ENCODE data around the gene HSD17B3.
"Not testable (repeated sequence)": the region's sequence is repeated elsewhere in the genome, so short reads cannot be mapped to it uniquely, and the experiment has no call there.

HSD17B3 gene

DNA sequence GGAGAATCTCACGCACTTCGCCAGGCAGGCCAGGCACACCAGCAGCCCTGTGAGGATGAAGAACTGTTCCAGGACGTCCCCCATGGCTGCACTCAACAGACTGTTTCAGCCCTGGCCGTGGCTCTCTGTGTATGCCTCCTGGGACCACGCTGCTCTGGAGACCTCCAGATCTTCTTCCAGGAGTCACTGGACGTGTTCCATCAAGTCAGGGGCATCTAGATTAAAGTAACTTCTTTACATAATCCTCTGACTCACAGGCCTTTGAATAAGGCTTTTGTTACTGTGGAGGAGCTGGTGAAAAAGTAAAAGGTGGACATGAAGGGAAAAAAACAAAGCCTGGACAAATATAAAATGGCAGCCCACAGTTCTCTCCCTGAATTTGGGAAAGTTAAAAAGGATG is at the start of gene HSD17B3:
HSD17B3 (minus strand) TSS at position 156 of the 400 bp plus-strand sequence; CDS start at position 84, 72 bp downstream.
- DNase-seq, result no peak

DNA sequence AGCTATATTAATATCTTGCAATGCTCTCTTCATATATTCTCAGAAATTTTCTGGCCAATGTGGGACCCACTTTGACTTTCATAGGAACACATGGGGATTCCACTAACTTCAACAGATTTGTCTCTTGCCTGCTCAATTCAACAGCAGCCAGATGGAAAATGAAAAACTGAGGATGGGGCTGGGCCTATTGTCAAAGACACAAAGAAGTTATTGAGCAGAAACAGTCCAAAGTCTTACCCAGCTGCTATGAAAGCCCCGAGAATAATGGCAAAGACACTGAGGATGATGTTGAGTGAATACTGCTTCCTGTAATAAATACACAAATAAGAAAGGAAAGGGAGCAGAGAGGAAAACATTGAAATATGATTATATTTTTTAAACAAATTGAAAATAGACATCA is 48.9 kb upstream of the HSD17B3 start:
- DNase-seq, result no peak

GRCh38 chr9:96348261-96348660 is 46.3 kb upstream of the HSD17B3 start:
- no peak for DNase-seq

GRCh38 chr9:96345551-96345950 is 43.6 kb upstream of the HSD17B3 start:
- no peak for DNase-seq

- DNase-seq, result peak; percentile 92
These were observed 42.6 kb upstream of the HSD17B3 start for GRCh38 chr9:96344458-96345180.

DNA sequence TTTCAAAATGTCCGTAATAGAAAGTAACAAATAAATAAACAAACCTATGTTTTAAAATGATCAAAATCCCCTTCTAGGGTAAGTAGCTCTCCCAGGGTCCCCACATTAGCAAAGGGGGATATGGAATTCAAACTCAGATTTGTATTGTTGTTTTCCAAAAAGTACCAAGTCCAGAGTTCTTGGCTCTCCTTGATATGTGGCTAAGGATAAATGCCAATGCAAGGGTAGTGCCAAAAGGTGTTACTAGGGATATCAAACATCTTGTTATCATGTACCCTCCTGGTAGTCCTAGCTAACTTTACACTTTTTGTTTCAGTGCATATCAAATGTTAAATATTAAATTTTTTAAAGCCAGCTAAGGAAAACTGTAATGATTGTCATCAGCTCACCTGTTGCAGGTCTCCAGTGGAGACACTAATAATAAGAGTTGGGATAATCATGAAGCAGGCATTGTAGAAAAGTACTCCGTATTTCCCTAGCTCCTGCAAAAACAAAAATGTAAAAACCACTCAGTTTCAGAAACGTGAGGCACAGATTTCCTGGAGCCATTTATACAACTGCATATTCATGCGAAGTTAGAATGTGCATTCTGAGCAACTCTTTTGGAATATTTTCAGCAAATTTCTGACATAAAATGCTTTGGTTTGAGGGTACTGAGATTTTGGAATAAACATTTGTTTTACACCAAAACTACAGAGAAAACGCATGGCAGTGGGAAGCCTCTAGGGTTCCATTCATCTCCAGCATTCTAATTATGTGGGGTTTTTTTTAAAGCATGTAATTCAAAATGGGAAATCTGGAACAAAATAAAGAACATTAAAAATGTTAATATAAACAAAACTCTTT is 41.8 kb upstream of the HSD17B3 start:
- DNase-seq, result no peak

DNA sequence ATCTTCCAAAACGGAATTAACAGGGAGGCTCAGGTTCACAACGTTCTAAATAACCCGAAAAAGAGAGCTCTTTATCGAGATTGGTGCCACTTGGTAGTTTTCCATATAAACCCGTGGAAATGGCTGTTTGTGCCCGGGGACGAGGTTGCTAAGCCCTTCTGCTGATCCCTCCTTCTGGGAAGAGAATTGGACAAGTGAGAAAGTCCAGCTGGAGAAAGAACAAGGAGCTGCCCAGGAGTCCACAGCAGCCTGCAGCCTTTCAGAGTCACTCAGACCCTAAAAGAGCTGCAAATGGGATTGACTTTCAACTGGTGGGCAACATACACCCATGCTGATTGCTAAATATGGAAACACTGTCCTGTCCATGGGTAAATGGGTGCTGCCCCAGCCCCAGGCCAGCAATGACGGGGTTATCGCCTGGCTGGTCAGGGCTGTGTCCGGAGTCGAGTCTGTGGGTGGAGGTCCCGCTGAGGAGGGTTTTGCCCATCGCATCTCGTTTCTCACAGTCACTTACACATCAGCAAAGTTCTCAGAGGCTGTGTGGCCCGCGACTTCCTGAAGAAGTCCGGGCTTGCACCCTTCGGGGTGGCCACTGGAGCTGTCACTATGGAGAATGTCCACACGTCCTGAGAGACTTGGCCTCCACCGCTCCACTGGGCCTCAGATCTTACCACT is 40.7 kb upstream of the HSD17B3 start:
- DNase-seq, result no peak

- DNase-seq, result no peak
These were observed 38.7 kb upstream of the HSD17B3 start for GRCh38 chr9:96340707-96341106.

GRCh38 chr9:96338299-96338698 is 36.3 kb upstream of the HSD17B3 start:
- DNase-seq, result no peak

DNA sequence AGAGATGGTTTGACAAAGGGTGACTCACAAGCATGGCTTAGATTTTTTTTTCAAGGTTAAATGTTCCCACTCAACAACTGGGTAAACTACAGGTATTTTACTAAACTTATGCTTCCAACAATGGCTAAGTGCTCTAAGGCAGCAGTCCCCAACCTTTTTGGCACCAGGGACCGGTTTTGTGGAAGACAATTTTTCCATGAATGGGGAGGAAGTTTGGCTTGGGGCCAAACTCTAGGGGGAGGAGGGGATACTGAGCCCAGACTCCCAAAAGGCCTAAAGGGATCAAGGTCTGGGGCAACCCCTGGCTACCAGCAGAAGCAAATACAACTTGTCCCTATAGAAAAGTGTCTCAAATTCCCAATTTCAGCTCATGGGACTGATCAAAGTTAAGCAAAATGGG is 32.0 kb upstream of the HSD17B3 start:
- DNase-seq, result no peak

- DNase-seq, result peak; percentile 50
These were observed 29.4 kb upstream of the HSD17B3 start for GRCh38 chr9:96331236-96331947.

DNA sequence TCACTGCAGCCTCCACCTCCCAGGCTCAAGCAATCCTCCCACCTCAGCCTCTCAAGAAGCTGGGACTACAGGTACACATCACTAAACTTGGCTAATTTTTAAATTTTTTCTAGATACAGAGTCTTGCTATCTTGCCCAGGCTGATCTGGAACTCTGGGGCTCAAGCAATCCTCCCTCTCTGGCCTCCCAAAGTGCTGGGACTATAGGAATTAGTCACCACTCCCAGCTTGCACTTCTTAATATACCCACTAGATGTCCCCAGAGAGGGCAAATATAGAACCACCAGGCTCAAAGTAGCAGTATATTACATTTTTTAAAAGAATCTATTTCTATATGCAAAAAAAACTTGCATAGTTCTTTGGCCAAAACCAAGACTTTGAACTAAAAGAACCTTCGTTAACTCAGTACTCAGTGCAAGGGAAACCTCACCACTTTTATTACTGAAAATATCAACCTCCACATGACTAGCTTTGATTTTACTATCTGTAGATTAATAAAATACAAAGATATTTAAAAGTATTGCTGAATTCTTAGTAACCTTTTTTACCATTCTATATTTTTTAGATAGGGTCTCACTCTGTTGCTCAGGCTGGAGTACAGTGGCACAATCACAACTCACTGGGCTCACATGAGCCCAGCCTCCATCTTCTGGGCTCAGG is 25.8 kb upstream of the HSD17B3 start:
- peak; percentile 70 for DNase-seq

DNA sequence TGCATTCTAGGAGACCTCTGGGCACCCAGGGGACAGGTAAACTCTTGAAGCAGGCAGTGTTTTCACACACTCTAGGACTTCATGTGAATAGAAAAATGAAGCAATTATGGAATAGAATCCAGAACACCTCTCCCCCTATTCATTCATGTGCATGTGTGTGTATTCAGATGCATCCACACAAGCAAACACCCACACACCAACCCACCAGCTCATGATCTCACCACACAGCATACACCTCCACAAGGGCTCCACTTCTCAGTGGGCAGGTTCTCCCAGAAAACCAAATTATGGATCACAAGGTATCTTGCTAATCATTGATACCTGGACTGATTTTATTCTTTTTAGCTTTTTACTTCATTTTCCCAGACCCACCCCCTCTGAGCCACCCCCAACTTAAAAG is 21.2 kb upstream of the HSD17B3 start:
- no peak for DNase-seq

- not testable (repeated sequence) for DNase-seq
These were observed 20.8 kb upstream of the HSD17B3 start for GRCh38 chr9:96322736-96323135.

GRCh38 chr9:96322210-96322609 is 20.2 kb upstream of the HSD17B3 start:
- DNase-seq, result not testable (repeated sequence)

- no peak for DNase-seq
These were observed 19.5 kb upstream of the HSD17B3 start for GRCh38 chr9:96321515-96321914.

GRCh38 chr9:96320749-96321280 is 18.8 kb upstream of the HSD17B3 start:
- DNase-seq, result no peak

- DNase-seq, result no peak
These were observed 17.1 kb upstream of the HSD17B3 start for GRCh38 chr9:96318921-96319565.

GRCh38 chr9:96317335-96317980 is 15.5 kb upstream of the HSD17B3 start:
- DNase-seq, result peak; percentile 59

GRCh38 chr9:96309850-96310249 is 7.9 kb upstream of the HSD17B3 start:
- no peak for DNase-seq

GRCh38 chr9:96306958-96307357 is 5.0 kb upstream of the HSD17B3 start:
- DNase-seq, result peak; percentile 25
